ENCODE data around the gene SDF4.

DNA sequence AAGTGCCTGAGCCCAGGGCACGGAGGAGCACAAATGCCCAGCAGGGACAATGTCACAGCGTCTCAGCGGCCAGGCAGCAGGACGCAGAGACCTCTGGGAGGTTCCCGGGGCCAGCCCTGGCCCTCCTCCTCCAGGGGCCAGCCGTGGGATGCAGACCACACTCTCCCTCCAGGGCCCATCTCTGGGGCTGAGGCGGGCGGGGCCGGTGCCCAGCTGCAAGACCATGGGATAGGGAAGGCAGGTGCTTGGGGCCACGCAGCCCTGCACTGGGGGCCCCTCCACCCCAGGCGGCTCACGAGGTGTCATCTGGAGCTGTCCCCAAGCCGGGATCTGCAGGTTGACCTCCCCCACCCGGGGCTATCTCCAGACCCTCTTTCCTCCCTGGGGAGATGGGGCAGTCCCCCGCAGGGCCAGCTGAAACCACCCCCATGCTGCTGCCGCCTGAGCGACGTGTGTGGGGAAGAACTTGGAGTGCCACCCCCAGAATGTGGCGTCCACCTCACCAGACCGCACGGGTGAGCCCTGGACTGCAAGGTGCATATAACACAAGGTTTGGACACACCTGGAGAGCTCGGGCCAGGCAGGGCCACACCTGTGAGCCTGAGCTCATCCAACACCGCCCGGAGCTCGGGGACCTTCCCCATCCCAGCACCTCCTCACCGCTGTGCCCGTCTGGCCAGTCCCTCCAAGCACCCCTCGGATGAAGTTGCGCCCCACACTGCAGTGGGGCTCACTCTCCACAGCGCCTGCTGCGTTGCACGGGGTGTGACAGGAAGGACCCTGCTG lies 62.2 kb downstream of the SDF4 start:
- TF ChIP-seq, protein P1, sequence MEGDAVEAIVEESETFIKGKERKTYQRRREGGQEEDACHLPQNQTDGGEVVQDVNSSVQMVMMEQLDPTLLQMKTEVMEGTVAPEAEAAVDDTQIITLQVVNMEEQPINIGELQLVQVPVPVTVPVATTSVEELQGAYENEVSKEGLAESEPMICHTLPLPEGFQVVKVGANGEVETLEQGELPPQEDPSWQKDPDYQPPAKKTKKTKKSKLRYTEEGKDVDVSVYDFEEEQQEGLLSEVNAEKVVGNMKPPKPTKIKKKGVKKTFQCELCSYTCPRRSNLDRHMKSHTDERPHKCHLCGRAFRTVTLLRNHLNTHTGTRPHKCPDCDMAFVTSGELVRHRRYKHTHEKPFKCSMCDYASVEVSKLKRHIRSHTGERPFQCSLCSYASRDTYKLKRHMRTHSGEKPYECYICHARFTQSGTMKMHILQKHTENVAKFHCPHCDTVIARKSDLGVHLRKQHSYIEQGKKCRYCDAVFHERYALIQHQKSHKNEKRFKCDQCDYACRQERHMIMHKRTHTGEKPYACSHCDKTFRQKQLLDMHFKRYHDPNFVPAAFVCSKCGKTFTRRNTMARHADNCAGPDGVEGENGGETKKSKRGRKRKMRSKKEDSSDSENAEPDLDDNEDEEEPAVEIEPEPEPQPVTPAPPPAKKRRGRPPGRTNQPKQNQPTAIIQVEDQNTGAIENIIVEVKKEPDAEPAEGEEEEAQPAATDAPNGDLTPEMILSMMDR (IDR thresholded peaks at IDR 0.05; ENCODE audit: insufficient read depth, low read length, poor library complexity, severe bottlenecking): no peak
- TF ChIP-seq EZH2phosphoT487 (conservative IDR thresholded peaks at IDR 0.05; ENCODE audit: low read length): no peak

Measured in SU-DHL-6 (cell line).